ENCODE measurements around the gene PRC1. TPM values are rescaled to one million over a fixed set of nuclear protein-coding genes. Genes with fewer than 3 reads are reported as not detected.

The PRC1 gene
- total RNA-seq, 1 donor from 2014 or later, result 18.8 TPM

DNA sequence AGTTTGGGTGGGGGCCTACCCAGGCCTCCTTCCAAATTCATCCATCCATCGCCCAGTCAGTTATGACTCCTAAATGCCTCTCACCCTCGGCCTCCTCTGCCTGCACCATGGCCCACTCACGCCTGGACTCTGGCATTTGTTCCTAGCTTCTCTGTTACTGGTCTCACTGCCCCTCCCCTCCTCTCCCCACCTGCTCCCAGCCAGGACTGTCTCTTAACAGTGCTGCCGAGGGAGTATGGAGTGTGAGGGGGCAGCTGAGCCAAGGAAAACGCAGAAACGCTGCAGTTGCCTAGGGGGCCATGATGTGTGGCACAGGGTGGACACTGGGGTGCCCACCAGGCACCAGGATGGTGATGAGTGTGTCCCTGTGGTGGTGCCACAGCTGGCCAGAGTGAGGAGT is 36.5 kb downstream of the PRC1 start:
- peak overlapping the region; percentile 67 to 80 (median 79) for H3K4me3 ChIP-seq (ENCODE audit: low read length in 3 of 3)
- peaks cover 43 to 61% (median 48%) of the 10 kb centered on the region in 3 donors for H3K4me1 ChIP-seq (ENCODE audit: control insufficient read depth in 3 of 3, insufficient read depth in 3 of 3, low read length in 3 of 3)
- peak overlapping the region; percentile 30 to 88 (median 77) for H3K9ac ChIP-seq (ENCODE audit: low read depth in 1 of 3, low read length in 3 of 3)

DNA sequence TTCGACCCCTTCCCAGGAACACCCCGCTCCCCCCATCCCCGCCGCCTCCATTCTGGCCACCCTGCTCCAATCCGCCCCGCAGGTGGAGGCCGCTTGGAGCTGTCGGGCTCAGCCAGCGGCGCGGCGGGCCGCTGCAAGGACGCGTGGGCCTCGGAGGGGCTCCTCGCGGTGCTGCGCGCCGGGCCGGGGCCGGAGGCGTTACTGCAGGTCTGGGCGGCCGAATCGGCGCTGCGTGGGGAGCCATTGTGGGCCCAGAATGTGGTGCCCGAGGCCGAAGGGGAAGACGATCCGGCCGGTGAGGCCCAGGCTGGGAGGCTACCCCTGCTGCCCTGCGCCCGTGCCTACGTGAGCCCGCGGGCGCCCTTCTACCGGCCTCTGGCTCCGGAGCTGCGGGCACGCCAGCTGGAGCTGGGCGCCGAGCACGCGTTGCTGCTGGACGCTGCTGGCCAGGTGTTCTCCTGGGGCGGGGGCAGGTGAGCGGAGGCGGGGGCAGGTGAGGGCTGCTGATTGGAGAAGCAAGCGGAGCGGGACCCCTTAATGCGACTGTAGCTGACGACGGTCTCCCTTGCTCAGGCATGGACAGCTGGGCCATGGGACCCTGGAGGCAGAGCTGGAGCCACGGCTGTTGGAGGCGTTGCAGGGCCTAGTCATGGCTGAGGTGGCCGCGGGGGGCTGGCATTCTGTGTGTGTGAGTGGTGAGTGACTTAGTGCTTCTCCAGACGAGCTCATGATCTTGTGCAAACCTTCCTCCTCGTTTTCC is 37.1 kb downstream of the PRC1 start:
- Histone ChIP-seq H3K4me1 (ENCODE audit: control insufficient read depth in 3 of 3, insufficient read depth in 3 of 3, low read length in 3 of 3) (peaks cover 43 to 61% (median 48%) of the 10 kb centered on the region in 3 donors), H3K9me3 (ENCODE audit: control insufficient read depth in 3 of 3, low read length in 3 of 3) (no peaks in the 10 kb centered on the region), H3K27me3 (ENCODE audit: control insufficient read depth in 3 of 3, insufficient read depth in 3 of 3, low read length in 3 of 3) (no peaks in the 10 kb centered on the region), H3K4me3 (ENCODE audit: low read length in 3 of 3) (peak overlapping the region; percentile 67 to 80 (median 79)), H3K27ac (ENCODE audit: low read depth, low read length) (peak overlapping the region; percentile 40), H3K9ac (ENCODE audit: low read depth in 1 of 3, low read length in 3 of 3) (peak overlapping the region; percentile 77 to 88 (median 79)), H3K36me3 (ENCODE audit: control insufficient read depth in 3 of 3, insufficient read depth in 3 of 3, low read length in 3 of 3) (peaks cover 27 to 36% (median 29%) of the 10 kb centered on the region in 3 donors)

More for the DNA sequence above, 36.5 kb downstream of the PRC1 start:
- Histone ChIP-seq H3K27me3 (ENCODE audit: control insufficient read depth in 3 of 3, insufficient read depth in 3 of 3, low read length in 3 of 3) (no peaks in the 10 kb centered on the region), H3K27ac (ENCODE audit: low read depth, low read length) (no peak overlapping the region), H3K36me3 (ENCODE audit: control insufficient read depth in 3 of 3, insufficient read depth in 3 of 3, low read length in 3 of 3) (peaks cover 26 to 35% (median 31%) of the 10 kb centered on the region in 3 donors), H3K9me3 (ENCODE audit: control insufficient read depth in 3 of 3, low read length in 3 of 3) (no peaks in the 10 kb centered on the region)

DNA sequence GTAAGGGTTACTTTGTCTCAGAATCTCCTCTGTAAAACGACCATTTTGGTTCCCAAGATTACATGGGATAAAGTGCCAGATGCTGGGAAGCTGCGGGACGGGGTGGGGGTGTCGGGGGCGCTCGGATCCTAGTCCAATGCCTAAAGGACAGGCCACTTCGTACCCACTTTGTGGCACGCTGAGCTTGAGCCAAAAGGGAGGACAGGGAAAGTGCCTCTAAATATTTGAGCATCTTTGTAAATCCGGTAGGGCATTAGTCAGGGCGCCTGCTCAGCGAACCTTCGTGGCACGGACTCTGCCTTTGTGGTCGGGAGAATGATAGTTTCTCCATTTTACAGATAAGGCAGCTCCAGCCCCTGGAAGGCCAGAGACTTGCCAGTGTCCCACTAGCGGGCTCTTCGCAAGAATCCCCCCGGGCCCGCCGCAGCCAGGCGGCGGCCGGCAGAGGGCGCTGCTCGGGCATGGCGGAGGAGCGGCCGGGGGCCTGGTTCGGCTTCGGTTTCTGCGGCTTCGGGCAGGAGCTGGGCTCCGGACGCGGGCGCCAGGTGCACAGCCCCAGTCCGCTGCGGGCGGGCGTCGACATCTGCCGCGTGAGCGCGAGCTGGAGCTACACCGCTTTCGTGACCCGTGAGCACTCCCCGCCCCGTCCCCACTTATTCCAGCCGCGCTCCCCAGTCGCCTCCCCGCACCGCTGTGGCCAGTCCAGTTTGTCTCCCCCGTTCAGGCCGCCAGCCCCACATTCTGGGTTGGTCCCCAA is 37.9 kb downstream of the PRC1 start:
- H3K36me3 ChIP-seq (ENCODE audit: control insufficient read depth in 3 of 3, insufficient read depth in 3 of 3, low read length in 3 of 3), result peaks cover 24 to 34% (median 28%) of the 10 kb centered on the region in 3 donors
- no peaks in the 10 kb centered on the region for H3K27me3 ChIP-seq (ENCODE audit: control insufficient read depth in 3 of 3, insufficient read depth in 3 of 3, low read length in 3 of 3)
- peaks cover 43 to 61% (median 48%) of the 10 kb centered on the region in 3 donors for H3K4me1 ChIP-seq (ENCODE audit: control insufficient read depth in 3 of 3, insufficient read depth in 3 of 3, low read length in 3 of 3)
- H3K4me3 ChIP-seq (ENCODE audit: low read length in 3 of 3), result peak overlapping the region; percentile 63 to 80 (median 79)
- no peaks in the 10 kb centered on the region for H3K9me3 ChIP-seq (ENCODE audit: control insufficient read depth in 3 of 3, low read length in 3 of 3)
- peak overlapping the region; percentile 40 for H3K27ac ChIP-seq (ENCODE audit: low read depth, low read length)
- H3K9ac ChIP-seq (ENCODE audit: low read depth in 1 of 3, low read length in 3 of 3), result peak overlapping the region; percentile 77 to 88 (median 79)

DNA sequence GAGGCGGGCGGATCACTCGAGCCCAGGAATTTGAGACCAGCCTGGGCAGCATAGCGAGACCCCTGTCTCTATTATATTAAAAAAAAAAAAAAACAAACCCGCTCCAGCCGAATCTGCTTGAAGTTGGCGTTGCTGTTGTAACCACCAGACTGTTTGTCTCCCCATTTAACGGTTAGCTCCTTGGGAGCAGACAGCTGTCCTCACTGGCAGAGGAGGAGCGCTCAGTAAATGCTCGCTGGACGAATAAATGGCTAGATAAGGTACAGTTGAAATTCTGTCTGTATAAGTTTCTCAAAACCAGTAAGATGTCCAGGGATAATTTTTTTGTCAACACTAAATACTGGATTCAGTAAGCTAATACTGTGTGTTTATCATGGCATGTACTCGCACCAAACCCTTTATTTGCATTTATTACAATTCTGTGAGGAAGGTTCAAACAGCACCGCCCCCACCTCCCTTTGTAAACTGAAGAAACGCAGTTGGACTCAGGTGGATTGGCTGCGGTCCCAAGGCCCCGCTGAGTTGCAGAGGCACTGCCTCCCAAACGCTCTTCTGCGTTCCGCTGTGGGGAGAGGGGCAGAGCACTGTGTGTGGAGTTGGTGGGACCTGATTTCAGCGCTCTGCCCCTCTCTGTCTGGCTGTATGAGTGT is 38.6 kb downstream of the PRC1 start:
- peaks cover 39 to 56% (median 43%) of the 10 kb centered on the region in 3 donors for H3K4me1 ChIP-seq (ENCODE audit: control insufficient read depth in 3 of 3, insufficient read depth in 3 of 3, low read length in 3 of 3)
- H3K27ac ChIP-seq (ENCODE audit: low read depth, low read length), result no peak overlapping the region
- no peaks in the 10 kb centered on the region for H3K9me3 ChIP-seq (ENCODE audit: control insufficient read depth in 3 of 3, low read length in 3 of 3)
- H3K9ac ChIP-seq (ENCODE audit: low read depth in 1 of 3, low read length in 3 of 3), result peak overlapping the region in 2 of 3 donors; percentile 88 to 95
- H3K4me3 ChIP-seq (ENCODE audit: low read length in 3 of 3), result peak overlapping the region in 1 of 3 donors; percentile 95
- H3K27me3 ChIP-seq (ENCODE audit: control insufficient read depth in 3 of 3, insufficient read depth in 3 of 3, low read length in 3 of 3), result no peaks in the 10 kb centered on the region
- H3K36me3 ChIP-seq (ENCODE audit: control insufficient read depth in 3 of 3, insufficient read depth in 3 of 3, low read length in 3 of 3), result peaks cover 22 to 34% (median 32%) of the 10 kb centered on the region in 3 donors

DNA sequence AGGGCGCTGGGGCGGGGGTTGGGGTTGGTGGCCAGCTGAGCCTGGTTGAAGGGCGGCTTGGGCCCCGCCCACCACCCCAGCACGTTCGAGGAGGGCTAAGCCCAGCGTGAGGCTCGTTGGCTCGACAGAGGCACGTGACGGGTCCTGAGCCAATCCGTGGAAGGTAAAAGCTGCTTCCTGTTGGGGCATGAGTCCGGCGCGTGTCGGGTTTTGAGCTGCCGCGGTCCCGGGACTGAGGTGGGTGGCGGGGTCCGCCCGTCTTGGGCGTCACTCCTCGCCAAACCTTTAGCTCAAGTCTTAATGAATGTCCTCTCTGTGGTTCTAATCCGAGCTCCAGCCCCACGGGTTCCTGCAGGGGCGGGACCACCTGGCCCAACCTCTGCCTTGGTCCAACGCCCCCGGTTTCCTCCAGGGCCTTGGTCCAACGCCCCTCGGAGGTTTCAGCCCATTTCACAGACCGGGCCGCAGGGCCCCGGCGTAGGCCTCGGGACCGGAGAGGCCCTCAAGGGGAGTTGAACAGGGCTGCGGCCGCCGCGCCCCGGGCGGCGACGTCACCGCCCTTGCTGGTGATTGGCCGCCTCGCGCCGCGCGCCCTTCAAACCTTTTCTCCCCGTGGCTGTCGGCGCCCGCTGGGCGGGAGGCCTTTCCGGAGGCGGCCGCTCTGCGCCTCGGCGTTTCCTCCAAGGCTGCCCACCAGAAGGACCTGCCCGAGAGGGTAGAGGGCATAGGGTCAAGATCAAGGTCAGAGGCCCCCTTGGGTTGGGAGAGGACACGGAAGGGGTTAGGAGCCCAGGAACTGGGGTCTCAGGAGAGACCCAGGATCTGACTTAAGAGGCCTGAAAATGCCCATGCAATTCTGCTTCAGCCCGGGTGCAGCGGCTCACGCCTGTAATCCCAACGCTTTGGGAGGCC is 39.4 kb downstream of the PRC1 start, which contains the start of gene RCCD1:
RCCD1 (plus strand) TSS at position 173 of the 912 bp plus-strand sequence. CDS start 1,851 bp downstream, outside the sequence.
- peak within 1 kb of the TSS; percentile 78 to 95 (median 92) for H3K4me3 ChIP-seq (ENCODE audit: low read length in 3 of 3)
- H3K27ac ChIP-seq (ENCODE audit: low read depth, low read length), result peak within 1 kb of the TSS; percentile 93
- peaks cover 31 to 48% (median 35%) of the 10 kb centered on the region in 3 donors for H3K4me1 ChIP-seq (ENCODE audit: control insufficient read depth in 3 of 3, insufficient read depth in 3 of 3, low read length in 3 of 3)
- no peaks in the 10 kb centered on the region for H3K9me3 ChIP-seq (ENCODE audit: control insufficient read depth in 3 of 3, low read length in 3 of 3)
- peak within 1 kb of the TSS; percentile 85 to 95 (median 94) for H3K9ac ChIP-seq (ENCODE audit: low read depth in 1 of 3, low read length in 3 of 3)
- no peaks in the 10 kb centered on the region for H3K27me3 ChIP-seq (ENCODE audit: control insufficient read depth in 3 of 3, insufficient read depth in 3 of 3, low read length in 3 of 3)
- peaks cover 28 to 35% (median 34%) of the 10 kb centered on the region in 3 donors for H3K36me3 ChIP-seq (ENCODE audit: control insufficient read depth in 3 of 3, insufficient read depth in 3 of 3, low read length in 3 of 3)

DNA sequence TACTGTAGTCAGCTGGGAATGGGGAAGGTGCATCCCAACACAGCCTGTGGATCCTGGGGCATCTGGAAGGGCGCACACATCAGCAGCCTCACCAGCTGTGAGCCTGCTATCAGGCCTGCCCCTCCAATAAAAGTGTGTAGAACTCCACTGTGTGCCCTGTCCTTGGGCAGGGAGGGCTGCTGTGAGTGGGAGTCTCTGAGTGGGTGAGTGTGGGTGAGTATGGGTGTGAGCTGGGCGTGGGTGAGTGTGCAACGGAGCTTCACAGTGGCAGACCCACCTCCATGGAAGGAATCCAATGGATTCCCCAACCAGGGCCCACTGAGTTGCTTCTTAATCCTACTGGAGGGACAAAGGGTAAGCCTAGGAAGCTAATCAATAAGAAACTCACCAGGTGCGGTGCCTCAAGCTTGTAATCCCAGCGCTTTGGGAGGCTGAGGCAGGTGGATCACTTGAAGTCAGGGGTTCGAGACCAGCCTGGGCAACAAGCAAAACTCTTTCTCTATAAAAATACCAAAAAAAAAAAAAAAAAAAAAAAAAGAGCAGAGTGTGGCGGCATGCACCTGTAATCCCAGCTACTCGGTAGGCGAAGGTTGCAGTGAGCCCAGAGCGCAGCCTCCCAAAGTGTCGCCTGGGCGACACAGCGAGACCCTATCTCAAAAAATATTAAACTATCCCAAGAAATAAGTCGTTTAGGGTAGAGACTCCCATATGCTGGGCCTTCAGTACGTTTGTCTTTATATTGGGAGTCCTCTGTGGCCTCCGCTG is 40.2 kb downstream of the PRC1 start:
- Histone ChIP-seq H3K9me3 (ENCODE audit: control insufficient read depth in 3 of 3, low read length in 3 of 3) (no peaks in the 10 kb centered on the region), H3K27ac (ENCODE audit: low read depth, low read length) (peak overlapping the region; percentile 93), H3K9ac (ENCODE audit: low read depth in 1 of 3, low read length in 3 of 3) (peak overlapping the region in 2 of 3 donors; percentile 94 to 95), H3K27me3 (ENCODE audit: control insufficient read depth in 3 of 3, insufficient read depth in 3 of 3, low read length in 3 of 3) (no peaks in the 10 kb centered on the region), H3K4me1 (ENCODE audit: control insufficient read depth in 3 of 3, insufficient read depth in 3 of 3, low read length in 3 of 3) (peaks cover 23 to 40% (median 27%) of the 10 kb centered on the region in 3 donors), H3K36me3 (ENCODE audit: control insufficient read depth in 3 of 3, insufficient read depth in 3 of 3, low read length in 3 of 3) (peaks cover 36 to 43% (median 40%) of the 10 kb centered on the region in 3 donors), H3K4me3 (ENCODE audit: low read length in 3 of 3) (peak overlapping the region; percentile 78 to 95 (median 92))

DNA sequence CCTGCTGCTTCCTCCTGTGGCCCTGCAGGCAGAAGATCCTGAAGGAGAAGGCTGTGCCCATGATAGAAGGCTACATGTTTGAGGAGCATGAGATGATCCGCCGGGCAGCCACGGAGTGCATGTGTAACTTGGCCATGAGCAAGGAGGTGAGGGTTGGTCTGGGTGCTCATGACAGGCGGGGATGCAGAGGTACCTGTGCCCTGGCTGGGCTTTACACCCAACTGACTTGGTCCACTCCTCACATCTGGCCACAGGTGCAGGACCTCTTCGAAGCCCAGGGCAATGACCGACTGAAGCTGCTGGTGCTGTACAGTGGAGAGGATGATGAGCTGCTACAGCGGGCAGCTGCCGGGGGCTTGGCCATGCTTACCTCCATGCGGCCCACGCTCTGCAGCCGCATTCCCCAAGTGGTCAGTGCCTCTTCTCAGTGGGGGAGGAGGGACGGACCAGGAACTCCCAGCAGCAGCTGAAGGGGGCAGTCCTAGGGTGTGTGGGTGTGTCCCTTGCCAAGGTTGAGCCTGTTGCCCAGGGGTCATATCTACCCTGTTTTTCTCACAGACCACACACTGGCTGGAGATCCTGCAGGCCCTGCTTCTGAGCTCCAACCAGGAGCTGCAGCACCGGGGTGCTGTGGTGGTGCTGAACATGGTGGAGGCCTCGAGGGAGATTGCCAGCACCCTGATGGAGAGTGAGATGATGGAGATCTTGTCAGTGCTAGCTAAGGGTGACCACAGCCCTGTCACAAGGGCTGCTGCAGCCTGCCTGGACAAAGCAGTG is 41.2 kb downstream of the PRC1 start:
- H3K4me1 ChIP-seq (ENCODE audit: control insufficient read depth in 3 of 3, insufficient read depth in 3 of 3, low read length in 3 of 3), result peaks cover 21 to 37% (median 24%) of the 10 kb centered on the region in 3 donors
- H3K9me3 ChIP-seq (ENCODE audit: control insufficient read depth in 3 of 3, low read length in 3 of 3), result no peaks in the 10 kb centered on the region
- H3K36me3 ChIP-seq (ENCODE audit: control insufficient read depth in 3 of 3, insufficient read depth in 3 of 3, low read length in 3 of 3), result peaks cover 42 to 48% (median 46%) of the 10 kb centered on the region in 3 donors
- H3K27ac ChIP-seq (ENCODE audit: low read depth, low read length), result no peak overlapping the region
- no peaks in the 10 kb centered on the region for H3K27me3 ChIP-seq (ENCODE audit: control insufficient read depth in 3 of 3, insufficient read depth in 3 of 3, low read length in 3 of 3)
- H3K9ac ChIP-seq (ENCODE audit: low read depth in 1 of 3, low read length in 3 of 3), result no peak overlapping the region
- H3K4me3 ChIP-seq (ENCODE audit: low read length in 3 of 3), result no peak overlapping the region

DNA sequence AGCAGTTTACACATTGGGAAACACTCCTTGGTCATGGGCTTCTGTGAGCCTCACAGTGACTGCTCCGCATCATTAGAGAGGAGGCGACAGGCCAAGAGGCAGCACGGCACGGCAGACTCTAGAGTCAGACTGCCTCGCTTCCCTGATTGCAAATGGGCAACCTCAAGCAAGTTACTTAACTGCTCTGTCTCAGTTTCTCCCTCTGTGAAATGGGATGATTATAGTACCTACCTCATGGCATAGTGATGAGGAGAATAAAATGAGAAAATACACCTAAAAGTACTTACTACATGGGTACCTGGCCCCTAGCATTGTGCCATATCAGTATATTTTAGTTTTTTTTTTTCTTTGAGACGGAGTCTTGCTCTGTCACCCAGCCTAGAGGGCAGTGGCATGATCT is 43.7 kb downstream of the PRC1 start:
- H3K27ac ChIP-seq (ENCODE audit: low read depth, low read length), result no peak overlapping the region
- no peaks in the 10 kb centered on the region for H3K9me3 ChIP-seq (ENCODE audit: control insufficient read depth in 3 of 3, low read length in 3 of 3)
- no peak overlapping the region for H3K9ac ChIP-seq (ENCODE audit: low read depth in 1 of 3, low read length in 3 of 3)
- peaks cover 60 to 66% (median 62%) of the 10 kb centered on the region in 3 donors for H3K36me3 ChIP-seq (ENCODE audit: control insufficient read depth in 3 of 3, insufficient read depth in 3 of 3, low read length in 3 of 3)
- no peaks in the 10 kb centered on the region for H3K27me3 ChIP-seq (ENCODE audit: control insufficient read depth in 3 of 3, insufficient read depth in 3 of 3, low read length in 3 of 3)
- peaks cover 5 to 14% (median 9%) of the 10 kb centered on the region in 3 donors for H3K4me1 ChIP-seq (ENCODE audit: control insufficient read depth in 3 of 3, insufficient read depth in 3 of 3, low read length in 3 of 3)
- H3K4me3 ChIP-seq (ENCODE audit: low read length in 3 of 3), result no peak overlapping the region
